Stimulated activated CD8-positive, alpha-beta memory T cell treated with anti-CD3 and anti-CD28 coated beads, Interleukin-7, amount 100 ng/mL, for 4 hours (primary cell): ENCODE results near the gene OR2AT4.
"Not testable (repeated sequence)": the region's sequence is repeated elsewhere in the genome, so short reads cannot be mapped to it uniquely, and the experiment has no call there.

Experiments used
- DNase-seq, 2 donors: peaks; one replicate each; pipeline ENCODE4 v3.0.0-alpha.2; 2020; ENCODE audit warnings: low read depth in 2 of 2

Gene OR2AT4

GRCh38 chr11:75103380-75104026 lies 6.8 kb upstream of the OR2AT4 start:
- DNase-seq: no peak

GRCh38 chr11:75101424-75102128 lies 4.9 kb upstream of the OR2AT4 start:
- DNase-seq: no peak

GRCh38 chr11:75100314-75100713 lies 3.6 kb upstream of the OR2AT4 start:
- no peak for DNase-seq

GRCh38 chr11:75099635-75100034 lies 3.0 kb upstream of the OR2AT4 start:
- no peak for DNase-seq

- not testable (repeated sequence) for DNase-seq
Measured at GRCh38 chr11:75098835-75099439, 2.3 kb upstream of the OR2AT4 start.

- DNase-seq: not testable (repeated sequence)
Measured at GRCh38 chr11:75098181-75098580, 1.5 kb upstream of the OR2AT4 start.

GRCh38 chr11:75097173-75097557 lies 489 bp upstream of the OR2AT4 start:
- DNase-seq: no peak

- not testable (repeated sequence) for DNase-seq
Measured at GRCh38 chr11:75094382-75094781, 2.3 kb downstream of the OR2AT4 start.

GRCh38 chr11:75090671-75091177 lies 6.0 kb downstream of the OR2AT4 start:
- no peak for DNase-seq

- no peak for DNase-seq
Measured at GRCh38 chr11:75087319-75088305, 9.1 kb downstream of the OR2AT4 start.

GRCh38 chr11:75084883-75085282 lies 11.8 kb downstream of the OR2AT4 start:
- no peak for DNase-seq

- no peak for DNase-seq
Measured at GRCh38 chr11:75083217-75083605, 13.5 kb downstream of the OR2AT4 start.

GRCh38 chr11:75082601-75083216 lies 14.0 kb downstream of the OR2AT4 start:
- DNase-seq: no peak

GRCh38 chr11:75079546-75079945 lies 17.1 kb downstream of the OR2AT4 start:
- DNase-seq: no peak

- no peak for DNase-seq
Measured at GRCh38 chr11:75078233-75078632, 18.4 kb downstream of the OR2AT4 start.

- DNase-seq: no peak
Measured at GRCh38 chr11:75077316-75077715, 19.4 kb downstream of the OR2AT4 start.

GRCh38 chr11:75076671-75077070 lies 20.0 kb downstream of the OR2AT4 start:
- DNase-seq: no peak

GRCh38 chr11:75073459-75074190 lies 23.1 kb downstream of the OR2AT4 start:
- no peak for DNase-seq

GRCh38 chr11:75072582-75072981 lies 24.1 kb downstream of the OR2AT4 start:
- no peak for DNase-seq

- DNase-seq: no peak
Measured at GRCh38 chr11:75069473-75069872, 27.2 kb downstream of the OR2AT4 start.

- no peak for DNase-seq
Measured at GRCh38 chr11:75068993-75069392, 27.7 kb downstream of the OR2AT4 start.
